ENCODE results near the gene SSBP3.

Gene SSBP3

DNA sequence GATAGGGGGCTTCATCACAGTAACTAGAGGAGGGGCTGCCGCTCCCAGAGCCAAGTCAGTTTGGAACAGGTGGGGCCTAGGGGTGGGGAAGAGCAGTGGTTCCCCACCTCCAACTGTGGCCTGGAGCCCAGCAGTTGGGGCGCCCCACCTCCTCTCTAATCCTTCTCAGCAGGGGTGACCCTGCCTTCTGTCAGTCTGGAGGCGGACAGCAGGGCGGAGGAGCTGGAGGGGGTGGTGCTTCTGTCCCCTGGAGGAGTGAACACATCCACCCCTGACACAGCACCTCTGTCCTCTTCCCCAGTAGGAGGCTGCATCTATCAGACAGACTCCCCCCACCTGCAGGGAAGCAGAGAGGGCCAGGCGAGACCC is 132.4 kb downstream of the SSBP3 start:
- Histone ChIP-seq H3K79me2 (ENCODE audit: control insufficient read depth, insufficient read depth, low read length, unreplicated experiment) (no peaks in the 10 kb centered on the region), H3K36me3 (ENCODE audit: insufficient read depth, low read length) (no peaks in the 10 kb centered on the region), H2AFZ (ENCODE audit: low read length, unreplicated experiment) (no peak overlapping the region), H3K27ac (ENCODE audit: low read depth, low read length) (peak overlapping the region; percentile 82), H3K4me1 (ENCODE audit: control insufficient read depth, insufficient read depth, low read length, unreplicated experiment) (peaks cover 47% of the 10 kb centered on the region), H3K4me3 (ENCODE audit: low read depth, low read length) (peak overlapping the region; percentile 50; the same call in 1 of the 2 replicates), H3K27me3 (ENCODE audit: insufficient read depth, low read length) (no peaks in the 10 kb centered on the region)

DNA sequence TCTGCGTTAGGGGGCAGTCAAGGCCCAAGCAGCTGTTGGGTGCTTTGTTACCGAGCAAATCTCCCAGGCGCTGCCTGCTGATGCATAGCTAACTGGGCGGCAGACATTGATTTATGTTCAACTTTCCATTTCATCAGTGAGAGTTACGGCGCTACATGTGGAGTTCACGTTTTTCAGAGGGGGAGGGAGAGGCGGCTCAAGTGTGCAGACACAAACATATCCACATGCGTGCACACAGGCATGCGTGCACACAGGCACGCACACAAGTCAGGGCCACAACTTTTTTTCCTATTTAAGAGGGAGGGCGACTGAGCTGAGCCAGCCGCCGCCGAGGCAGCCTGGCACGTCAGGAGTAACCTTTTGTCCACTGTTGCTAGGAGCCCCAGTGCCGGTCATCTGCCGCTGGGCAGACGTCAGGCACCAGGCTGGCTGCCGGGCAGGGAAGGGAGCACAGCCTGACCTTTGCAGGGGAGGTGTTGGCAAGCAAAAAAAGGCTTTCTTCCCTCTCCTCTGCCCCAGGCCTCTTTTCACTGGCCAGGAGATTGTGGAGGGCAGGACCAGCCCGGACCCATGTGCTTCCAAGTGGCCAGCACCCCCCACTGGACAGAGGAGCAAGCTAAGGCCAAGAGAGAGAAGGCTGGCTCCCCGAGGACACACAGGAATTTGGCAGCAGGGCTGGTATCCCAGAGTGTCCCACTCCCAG is 133.0 kb downstream of the SSBP3 start:
- Histone ChIP-seq H3K4me1 (ENCODE audit: control insufficient read depth, insufficient read depth, low read length, unreplicated experiment) (peaks cover 47% of the 10 kb centered on the region), H3K79me2 (ENCODE audit: control insufficient read depth, insufficient read depth, low read length, unreplicated experiment) (no peaks in the 10 kb centered on the region), H3K27me3 (ENCODE audit: insufficient read depth, low read length) (no peaks in the 10 kb centered on the region), H3K4me3 (ENCODE audit: low read depth, low read length) (peak overlapping the region; percentile 50), H3K36me3 (ENCODE audit: insufficient read depth, low read length) (no peaks in the 10 kb centered on the region), H3K27ac (ENCODE audit: low read depth, low read length) (peak overlapping the region; percentile 82), H2AFZ (ENCODE audit: low read length, unreplicated experiment) (no peak overlapping the region)

DNA sequence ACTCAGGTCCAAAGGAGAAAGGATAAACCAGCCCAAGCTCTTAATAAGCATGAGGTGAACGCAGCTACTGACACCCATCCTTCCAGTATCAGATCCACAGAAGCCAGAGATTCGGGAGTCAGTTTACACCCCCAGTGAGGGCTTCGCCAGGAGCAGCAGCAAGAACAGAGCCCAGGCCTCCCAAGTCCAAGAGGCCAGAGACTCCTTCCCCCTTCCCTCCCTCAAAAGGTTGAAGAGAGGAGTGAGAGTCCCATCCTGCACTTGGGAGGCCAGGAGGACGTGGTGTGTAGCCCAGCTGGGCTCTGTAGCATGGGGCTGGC is 133.5 kb downstream of the SSBP3 start:
- H2AFZ ChIP-seq (ENCODE audit: low read length, unreplicated experiment): no peak overlapping the region
- H3K79me2 ChIP-seq (ENCODE audit: control insufficient read depth, insufficient read depth, low read length, unreplicated experiment): no peaks in the 10 kb centered on the region
- peaks cover 44% of the 10 kb centered on the region for H3K4me1 ChIP-seq (ENCODE audit: control insufficient read depth, insufficient read depth, low read length, unreplicated experiment)
- no peak overlapping the region; the same call in 1 of the 2 replicates for H3K4me3 ChIP-seq (ENCODE audit: low read depth, low read length)
- H3K27me3 ChIP-seq (ENCODE audit: insufficient read depth, low read length): no peaks in the 10 kb centered on the region
- peak overlapping the region; percentile 82 for H3K27ac ChIP-seq (ENCODE audit: low read depth, low read length)
- H3K36me3 ChIP-seq (ENCODE audit: insufficient read depth, low read length): no peaks in the 10 kb centered on the region

DNA sequence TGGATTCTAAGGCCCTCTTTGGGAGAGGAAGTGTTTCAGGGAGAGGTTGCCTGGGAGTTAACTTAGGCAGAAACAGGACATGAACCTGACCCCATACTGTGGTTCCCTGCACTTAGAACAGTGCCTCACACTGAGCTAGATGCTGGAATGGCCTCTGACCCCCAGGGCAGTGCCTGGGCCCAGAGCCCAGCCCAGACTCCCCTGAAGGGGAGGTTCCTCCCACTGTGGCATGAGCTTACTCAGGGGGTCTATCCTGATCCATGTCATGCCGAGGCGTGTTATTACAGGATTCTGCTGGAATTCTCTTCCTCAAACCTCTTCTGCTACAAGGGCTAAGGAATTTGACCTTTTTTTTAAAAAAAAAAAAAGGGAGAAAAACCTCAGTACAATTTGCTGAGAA is 134.1 kb downstream of the SSBP3 start:
- peak overlapping the region; percentile 82 for H3K27ac ChIP-seq (ENCODE audit: low read depth, low read length)

DNA sequence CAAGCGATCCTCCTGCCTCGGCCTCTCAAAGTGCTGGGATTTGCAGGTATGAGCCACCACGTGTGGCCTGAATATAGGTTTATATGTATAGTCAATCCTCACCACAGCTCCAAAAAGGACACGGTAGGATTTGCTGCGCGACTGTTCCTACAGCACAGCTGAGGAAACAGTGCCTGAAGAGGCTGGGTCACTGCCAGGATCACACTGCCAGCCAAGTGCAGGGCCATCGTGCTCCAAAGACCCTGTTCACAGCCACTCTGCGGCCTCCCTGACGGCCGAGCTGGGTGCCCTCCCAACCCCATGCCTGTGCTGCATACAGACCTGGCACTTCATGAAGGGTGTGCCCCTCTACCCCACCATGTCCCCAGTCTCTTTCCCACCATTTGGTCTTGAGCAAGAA is 134.9 kb downstream of the SSBP3 start:
- no peak overlapping the region for H2AFZ ChIP-seq (ENCODE audit: low read length, unreplicated experiment)
- no peaks in the 10 kb centered on the region for H3K27me3 ChIP-seq (ENCODE audit: insufficient read depth, low read length)
- H3K4me3 ChIP-seq (ENCODE audit: low read depth, low read length): no peak overlapping the region
- no peaks in the 10 kb centered on the region for H3K36me3 ChIP-seq (ENCODE audit: insufficient read depth, low read length)
- peaks cover 35% of the 10 kb centered on the region for H3K4me1 ChIP-seq (ENCODE audit: control insufficient read depth, insufficient read depth, low read length, unreplicated experiment)
- no peaks in the 10 kb centered on the region for H3K79me2 ChIP-seq (ENCODE audit: control insufficient read depth, insufficient read depth, low read length, unreplicated experiment)
- no peak overlapping the region for H3K27ac ChIP-seq (ENCODE audit: low read depth, low read length)

More for the DNA sequence above, 134.1 kb downstream of the SSBP3 start:
- Histone ChIP-seq H3K79me2 (ENCODE audit: control insufficient read depth, insufficient read depth, low read length, unreplicated experiment) (no peaks in the 10 kb centered on the region), H3K27me3 (ENCODE audit: insufficient read depth, low read length) (no peaks in the 10 kb centered on the region), H3K4me3 (ENCODE audit: low read depth, low read length) (no peak overlapping the region), H3K4me1 (ENCODE audit: control insufficient read depth, insufficient read depth, low read length, unreplicated experiment) (peaks cover 38% of the 10 kb centered on the region), H2AFZ (ENCODE audit: low read length, unreplicated experiment) (no peak overlapping the region), H3K36me3 (ENCODE audit: insufficient read depth, low read length) (no peaks in the 10 kb centered on the region)

DNA sequence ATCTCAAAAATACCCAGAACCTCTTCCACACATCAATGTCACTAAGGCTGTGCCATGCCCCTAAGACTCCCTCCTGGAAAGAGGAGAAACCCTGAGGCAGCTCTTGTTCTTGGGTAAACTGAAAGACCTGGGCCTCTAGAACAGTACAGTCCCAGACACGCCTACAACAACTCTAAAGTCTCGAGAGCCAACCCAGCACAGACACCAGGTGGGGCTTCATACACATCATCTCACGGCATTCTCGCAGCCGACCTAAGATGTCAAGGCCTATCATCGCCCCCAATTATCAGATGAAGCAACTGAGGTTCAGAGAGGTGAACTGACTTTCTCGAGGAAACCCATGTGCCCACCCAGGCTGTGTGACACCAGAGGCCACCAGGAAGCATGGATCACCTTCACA is 135.7 kb downstream of the SSBP3 start:
- H2AFZ ChIP-seq (ENCODE audit: low read length, unreplicated experiment): no peak overlapping the region
- H3K4me3 ChIP-seq (ENCODE audit: low read depth, low read length): no peak overlapping the region
- H3K27ac ChIP-seq (ENCODE audit: low read depth, low read length): no peak overlapping the region
- H3K27me3 ChIP-seq (ENCODE audit: insufficient read depth, low read length): no peaks in the 10 kb centered on the region
- H3K36me3 ChIP-seq (ENCODE audit: insufficient read depth, low read length): no peaks in the 10 kb centered on the region
- H3K4me1 ChIP-seq (ENCODE audit: control insufficient read depth, insufficient read depth, low read length, unreplicated experiment): peaks cover 30% of the 10 kb centered on the region
- H3K79me2 ChIP-seq (ENCODE audit: control insufficient read depth, insufficient read depth, low read length, unreplicated experiment): no peaks in the 10 kb centered on the region

DNA sequence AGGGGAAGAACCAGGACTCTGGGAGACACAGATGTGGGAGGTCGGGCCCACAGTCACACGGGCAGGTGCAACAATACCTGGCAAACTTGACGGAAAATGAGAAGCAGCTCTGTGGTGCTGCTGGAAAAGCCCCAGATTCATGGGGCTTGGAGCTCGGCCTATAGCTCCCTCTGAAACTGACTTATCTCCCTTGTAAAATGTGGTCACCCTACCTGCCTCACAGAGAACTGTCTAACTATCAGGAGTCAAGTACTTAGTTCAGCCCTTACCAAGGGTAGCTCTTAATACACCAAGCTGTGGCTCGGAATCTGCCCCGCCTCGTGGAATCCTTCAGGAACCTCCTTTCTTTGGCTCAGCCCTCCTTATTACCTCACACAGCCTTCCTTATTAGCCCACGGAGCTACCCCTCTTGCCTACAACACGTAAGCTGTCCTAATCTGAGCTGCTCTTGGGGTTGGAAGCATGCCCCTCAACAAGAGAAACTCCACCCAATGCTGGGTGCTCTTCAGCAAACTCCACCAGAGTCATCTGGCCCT is 137.4 kb downstream of the SSBP3 start:
- Histone ChIP-seq H3K79me2 (ENCODE audit: control insufficient read depth, insufficient read depth, low read length, unreplicated experiment) (no peaks in the 10 kb centered on the region), H3K27ac (ENCODE audit: low read depth, low read length) (no peak overlapping the region), H3K27me3 (ENCODE audit: insufficient read depth, low read length) (no peaks in the 10 kb centered on the region), H2AFZ (ENCODE audit: low read length, unreplicated experiment) (no peak overlapping the region), H3K36me3 (ENCODE audit: insufficient read depth, low read length) (no peaks in the 10 kb centered on the region), H3K4me1 (ENCODE audit: control insufficient read depth, insufficient read depth, low read length, unreplicated experiment) (peaks cover 15% of the 10 kb centered on the region), H3K4me3 (ENCODE audit: low read depth, low read length) (no peak overlapping the region)

DNA sequence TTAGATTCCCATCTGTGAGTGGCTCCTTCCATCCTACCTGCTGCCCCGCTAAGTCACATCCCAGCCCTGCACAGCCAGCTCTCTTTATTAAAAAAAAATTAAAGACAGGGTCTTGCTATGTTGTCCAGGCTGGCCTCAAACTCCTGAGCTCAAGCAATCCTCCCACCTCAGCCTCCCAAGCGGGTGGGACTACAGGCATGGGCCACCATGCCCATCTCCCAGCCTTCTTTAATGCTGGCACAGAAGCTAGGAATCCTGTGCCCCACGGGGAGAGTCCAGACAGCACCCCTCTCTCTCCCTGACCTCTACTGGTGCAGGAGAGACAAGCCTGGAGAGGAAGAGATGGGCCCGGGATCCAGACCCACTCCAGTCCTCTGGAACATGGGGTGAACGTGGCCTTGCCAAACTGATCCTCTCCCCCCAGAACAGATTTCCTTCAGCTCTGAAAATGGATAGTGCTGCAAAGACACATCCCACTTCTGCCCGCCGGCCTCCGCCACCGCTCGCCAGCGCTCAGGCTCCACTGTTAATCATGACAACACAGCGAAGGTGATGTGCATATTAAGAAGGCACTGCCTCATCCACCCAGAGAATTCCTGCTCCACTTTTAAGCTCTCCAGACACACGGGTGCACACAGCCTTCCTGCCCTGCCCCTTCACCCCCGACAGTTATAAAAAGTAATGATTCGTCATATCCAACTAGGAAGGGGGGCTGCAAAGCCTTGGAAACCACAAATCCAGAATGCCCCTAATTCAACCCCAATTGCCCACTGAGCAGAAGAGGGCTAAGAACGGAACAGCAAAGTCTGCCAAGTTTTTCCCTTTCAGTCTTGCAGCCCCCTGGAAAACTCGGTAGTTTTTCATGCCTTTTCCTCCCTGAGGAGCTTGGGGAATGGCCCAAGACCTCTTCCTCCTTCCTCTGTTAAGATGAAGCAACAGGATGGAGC is 138.1 kb downstream of the SSBP3 start:
- H3K4me3 ChIP-seq (ENCODE audit: low read depth, low read length): no peak overlapping the region
- no peaks in the 10 kb centered on the region for H3K27me3 ChIP-seq (ENCODE audit: insufficient read depth, low read length)
- no peaks in the 10 kb centered on the region for H3K79me2 ChIP-seq (ENCODE audit: control insufficient read depth, insufficient read depth, low read length, unreplicated experiment)
- no peak overlapping the region for H2AFZ ChIP-seq (ENCODE audit: low read length, unreplicated experiment)
- H3K27ac ChIP-seq (ENCODE audit: low read depth, low read length): no peak overlapping the region
- H3K4me1 ChIP-seq (ENCODE audit: control insufficient read depth, insufficient read depth, low read length, unreplicated experiment): peaks cover 10% of the 10 kb centered on the region
- H3K36me3 ChIP-seq (ENCODE audit: insufficient read depth, low read length): no peaks in the 10 kb centered on the region

DNA sequence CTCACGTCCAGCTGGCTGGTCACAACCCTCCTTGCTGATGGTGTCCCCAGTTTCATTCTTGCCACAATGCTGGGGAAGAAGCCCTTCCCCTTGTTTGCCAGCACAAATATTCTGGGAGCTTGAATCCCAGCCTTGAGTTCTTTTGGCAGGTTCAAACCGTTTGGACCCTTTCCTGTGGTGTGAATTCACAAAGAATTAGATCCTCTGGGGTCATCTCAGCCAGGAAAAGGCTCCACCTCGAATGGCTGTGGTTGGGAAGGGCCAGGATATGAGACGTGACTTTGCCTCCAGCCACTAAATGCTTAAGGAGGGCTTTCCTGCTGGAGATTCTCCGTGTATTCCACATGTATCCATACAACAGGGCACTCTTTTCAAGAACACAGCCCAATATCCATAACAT is 139.3 kb downstream of the SSBP3 start:
- Histone ChIP-seq H3K27me3 (ENCODE audit: insufficient read depth, low read length) (no peaks in the 10 kb centered on the region), H3K27ac (ENCODE audit: low read depth, low read length) (no peak overlapping the region), H3K36me3 (ENCODE audit: insufficient read depth, low read length) (no peaks in the 10 kb centered on the region), H2AFZ (ENCODE audit: low read length, unreplicated experiment) (no peak overlapping the region), H3K4me1 (ENCODE audit: control insufficient read depth, insufficient read depth, low read length, unreplicated experiment) (peaks cover 2% of the 10 kb centered on the region), H3K4me3 (ENCODE audit: low read depth, low read length) (no peak overlapping the region), H3K79me2 (ENCODE audit: control insufficient read depth, insufficient read depth, low read length, unreplicated experiment) (no peaks in the 10 kb centered on the region)

DNA sequence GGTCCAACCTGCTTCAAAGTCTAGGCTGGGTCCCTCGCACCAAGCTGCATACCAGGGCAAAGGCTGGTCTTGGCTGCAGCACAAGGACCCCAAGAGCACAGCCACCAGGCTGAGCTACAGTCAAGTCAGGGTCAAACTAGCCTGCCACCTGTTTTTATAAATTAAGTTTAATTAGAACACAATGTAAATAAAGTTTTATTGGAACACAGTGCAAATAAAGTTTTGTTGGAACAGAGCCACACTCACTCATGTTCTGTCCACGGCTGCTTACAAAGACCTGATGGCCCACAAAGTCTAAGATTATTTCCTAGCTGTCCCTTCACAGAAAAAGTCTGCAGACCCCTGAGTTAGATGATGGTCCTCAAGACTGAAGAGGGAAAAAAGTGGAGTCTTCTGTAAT is 140.0 kb downstream of the SSBP3 start:
- Histone ChIP-seq H3K27me3 (ENCODE audit: insufficient read depth, low read length) (no peaks in the 10 kb centered on the region), H3K79me2 (ENCODE audit: control insufficient read depth, insufficient read depth, low read length, unreplicated experiment) (no peaks in the 10 kb centered on the region)

More for the DNA sequence above, 140.0 kb downstream of the SSBP3 start:
- no peak overlapping the region for H2AFZ ChIP-seq (ENCODE audit: low read length, unreplicated experiment)
- H3K4me1 ChIP-seq (ENCODE audit: control insufficient read depth, insufficient read depth, low read length, unreplicated experiment): no peaks in the 10 kb centered on the region
- H3K36me3 ChIP-seq (ENCODE audit: insufficient read depth, low read length): no peaks in the 10 kb centered on the region
- no peak overlapping the region for H3K4me3 ChIP-seq (ENCODE audit: low read depth, low read length)
- H3K27ac ChIP-seq (ENCODE audit: low read depth, low read length): no peak overlapping the region
